IMR-90 (cell line): Measurements from ENCODE around the gene ZMYND11. TPM values are rescaled to one million over a fixed set of nuclear protein-coding genes. Genes with fewer than 3 reads are reported as not detected.

Experiments
- ATAC-seq: fragments of 200-7000 bp; cut with Tn5 transposase; 2 replicates; pipeline ENCODE4 v1.9.1; 2020; ENCODE audit warnings: low read depth, mild to moderate bottlenecking, moderate library complexity
- BruUV-seq: library from RNA; stranded (reverse); fragments of 400-500 nt; replicated peaks from 2 replicates; lab custom pipeline; 2021; lab: Mats Ljungman, UMichigan
- CTCF ChIA-PET: fragments of 300-600 bp; formaldehyde crosslinking; extraction: SDS; loops from one replicate; lab custom pipeline; 2021; ENCODE audit warnings: antibody characterized with exemption; lab: Yijun Ruan, JAX
- POLR2A ChIA-PET: fragments of 300-600 bp; sonication (Branson Sonifier 250); formaldehyde crosslinking; loops from one replicate; lab custom pipeline; 2022; ENCODE audit warnings: antibody characterized with exemption; ENCODE audit not compliant: unreplicated experiment; lab: Charles Lee
- DNase-seq: peaks from one replicate; pipeline ENCODE4 v3.0.0; 2013
- H2AFZ ChIP-seq: replicated peaks from 2 replicates; pipeline ENCODE3; 2013; ENCODE audit warnings: low read length, mild to moderate bottlenecking; ENCODE audit not compliant: poor library complexity
- H2AK5ac ChIP-seq: 2 replicates; pipeline ENCODE4 v1.6.1; 2013; ENCODE audit warnings: low read depth, low read length, inconsistent platforms
- H2AK9ac ChIP-seq: replicated peaks from 2 replicates; pipeline ENCODE3; 2013; ENCODE audit warnings: mild to moderate bottlenecking, low read depth, low read length, moderate library complexity; ENCODE audit not compliant: poor library complexity
- H2BK120ac ChIP-seq: 2 replicates; pipeline ENCODE4 v1.6.1; 2013; ENCODE audit warnings: low read depth, low read length, inconsistent platforms
- H2BK15ac ChIP-seq: 3 replicates; pipeline ENCODE4 v1.6.1; 2013; ENCODE audit warnings: low read depth, low read length, inconsistent platforms
- H2BK20ac ChIP-seq: 2 replicates; pipeline ENCODE4 v1.6.1; 2013; ENCODE audit warnings: low read depth, mild to moderate bottlenecking, inconsistent platforms, low read length, moderate library complexity
- H2BK5ac ChIP-seq: 2 replicates; pipeline ENCODE4 v1.6.1; 2013; ENCODE audit warnings: mild to moderate bottlenecking, low read depth, low read length, inconsistent platforms; ENCODE audit not compliant: poor library complexity, severe bottlenecking
- H3K14ac ChIP-seq: replicated peaks from 2 replicates; pipeline ENCODE4 v1.6.1; 2013; ENCODE audit warnings: low read depth, low read length, inconsistent platforms
- H3K18ac ChIP-seq: 2 replicates; pipeline ENCODE4 v1.6.1; 2013; ENCODE audit warnings: low read depth, low read length, control low read depth
- H3K23ac ChIP-seq: 2 replicates; pipeline ENCODE4 v1.6.1; 2013; ENCODE audit warnings: low read depth, low read length, inconsistent platforms
- H3K27ac ChIP-seq: 2 replicates; pipeline ENCODE4 v1.5.1; 2013; ENCODE audit warnings: mild to moderate bottlenecking, control low read depth, low read length; ENCODE audit not compliant: insufficient read depth
- H3K27me3 ChIP-seq: 2 replicates; pipeline ENCODE4 v1.6.1; 2013; ENCODE audit warnings: low read length; ENCODE audit not compliant: control insufficient read depth, insufficient read depth
- H3K36me3 ChIP-seq: 2 replicates; pipeline ENCODE4 v1.6.1; 2013; ENCODE audit warnings: low read length, mixed read lengths; ENCODE audit not compliant: control insufficient read depth, insufficient read depth
- H3K4ac ChIP-seq: 2 replicates; pipeline ENCODE4 v1.6.1; 2013; ENCODE audit warnings: low read depth, low read length, inconsistent platforms
- H3K4me1 ChIP-seq: 2 replicates; pipeline ENCODE4 v1.6.1; 2013; ENCODE audit warnings: low read length, mixed read lengths; ENCODE audit not compliant: control insufficient read depth, insufficient read depth
- H3K4me2 ChIP-seq: 2 replicates; pipeline ENCODE4 v1.6.1; 2013; ENCODE audit warnings: low read depth, mild to moderate bottlenecking, control low read depth, low read length, moderate library complexity
- H3K4me3 ChIP-seq: 2 replicates; pipeline ENCODE4 v1.5.1; 2013; ENCODE audit warnings: low read depth, mild to moderate bottlenecking, control low read depth, low read length, moderate library complexity; ENCODE audit not compliant: insufficient read depth
- H3K56ac ChIP-seq: 2 replicates; pipeline ENCODE4 v1.6.1; 2013; ENCODE audit warnings: low read length, inconsistent platforms; ENCODE audit not compliant: insufficient read depth; ENCODE audit errors: extremely low read depth
- H3K79me1 ChIP-seq, 2 experiments: 2 replicates each; pipeline ENCODE4 v1.6.1; 2013; ENCODE audit warnings: low read length in 2 of 2, inconsistent platforms in 1 of 2, low read depth in 1 of 2
- H3K9ac ChIP-seq: 2 replicates; pipeline ENCODE4 v1.6.1; 2013; ENCODE audit warnings: low read depth, low read length, control low read depth
- H3K9me1 ChIP-seq: 2 replicates; pipeline ENCODE4 v1.6.1; 2013; ENCODE audit warnings: low read length, inconsistent platforms; ENCODE audit not compliant: insufficient read depth
- H3K9me3 ChIP-seq: 2 replicates; pipeline ENCODE4 v1.6.1; 2013; ENCODE audit warnings: low read length; ENCODE audit not compliant: control insufficient read depth, insufficient read depth
- H4K20me1 ChIP-seq: 2 replicates; pipeline ENCODE4 v1.6.1; 2013; ENCODE audit warnings: low read length, inconsistent platforms; ENCODE audit not compliant: insufficient read depth
- H4K5ac ChIP-seq: 2 replicates; pipeline ENCODE4 v1.6.1; 2013; ENCODE audit warnings: mild to moderate bottlenecking, low read depth, low read length, control low read depth
- H4K8ac ChIP-seq, 2 experiments: 2 replicates each; pipeline ENCODE4 v1.6.1; 2013; ENCODE audit warnings: low read depth in 2 of 2, low read length in 2 of 2, control low read depth in 1 of 2, inconsistent platforms in 1 of 2
- H4K91ac ChIP-seq: 2 replicates; pipeline ENCODE4 v1.6.1; 2013; ENCODE audit warnings: low read depth, low read length, inconsistent platforms; ENCODE audit not compliant: insufficient read depth
- BHLHE40 ChIP-seq: fragments of 150-350 bp; IDR thresholded peaks from 2 replicates; pipeline ENCODE4 v1.6.1; 2016; ENCODE audit warnings: mild to moderate bottlenecking, low read depth, low read length
- CEBPB ChIP-seq: IDR thresholded peaks from 2 replicates; pipeline ENCODE4 v1.6.1; 2012; ENCODE audit warnings: low read depth, low read length, improper control_type of control experiment
- CHD1 ChIP-seq: IDR thresholded peaks from 2 replicates; pipeline ENCODE4 v1.6.1; 2012; ENCODE audit warnings: low read depth, low read length, improper control_type of control experiment
- FOS ChIP-seq: fragments of 150-350 bp; IDR thresholded peaks from 2 replicates; pipeline ENCODE4 v1.6.1; 2016; ENCODE audit warnings: low read depth, low read length
- MAFK ChIP-seq: IDR thresholded peaks from 2 replicates; pipeline ENCODE4 v1.6.1; 2012; ENCODE audit warnings: low read depth, low read length, improper control_type of control experiment
- MAZ ChIP-seq: IDR thresholded peaks from 2 replicates; pipeline ENCODE4 v1.6.1; 2012; ENCODE audit warnings: low read depth, mild to moderate bottlenecking, low read length, improper control_type of control experiment, moderate library complexity, borderline replicate concordance
- POLR2A ChIP-seq: IDR thresholded peaks from 2 replicates; pipeline ENCODE4 v1.6.1; 2012; ENCODE audit warnings: mild to moderate bottlenecking, low read depth, low read length
- RCOR1 ChIP-seq: IDR thresholded peaks from 2 replicates; pipeline ENCODE4 v1.6.1; 2012; ENCODE audit warnings: mild to moderate bottlenecking, low read length, improper control_type of control experiment; ENCODE audit not compliant: insufficient replicate concordance
- RFX5 ChIP-seq: IDR thresholded peaks from 2 replicates; pipeline ENCODE4 v1.8.0; 2012; ENCODE audit warnings: low read depth, mild to moderate bottlenecking, low read length, moderate library complexity
- SMC3 ChIP-seq: fragments of 150-350 bp; IDR thresholded peaks from 2 replicates; pipeline ENCODE4 v1.6.1; 2016; ENCODE audit warnings: low read depth, mild to moderate bottlenecking, antibody characterized with exemption, low read length, moderate library complexity
- WGBS, 2 experiments: methylation state at CpG; one replicate each; pipeline versions ENCODE4 v1.1.5 to v1.1.7; 2013; ENCODE audit warnings: missing lambda C conversion rate in 2 of 2; ENCODE audit not compliant: insufficient read length in 1 of 2; ENCODE audit errors: extremely low coverage in 2 of 2; 5-methylcytosine and 5-hydroxymethylcytosine counted together
- dilution Hi-C: fragments of 300-500 bp; cut with HindIII; formaldehyde crosslinking; loops from one replicate; pipeline ENCODE4 v1.14.3; 2018; ENCODE audit warnings: low sequenced_read_pairs; ENCODE audit not compliant: unreplicated experiment
- in situ Hi-C: fragments of 300-500 bp; cut with MboI; formaldehyde crosslinking; loops from 3 replicates; pipeline ENCODE4 v1.14.3; 2019; ENCODE audit warnings: low sequenced_read_pairs, inconsistent platforms, mixed read lengths
- intact Hi-C: fragments of 100-400 bp; cut with micrococcal nuclease; formaldehyde crosslinking; loops from 2 replicates; pipeline ENCODE4 v1.10.0; 2022
- polyA plus RNA-seq, 3 experiments: library from polyadenylated mRNA; depleted of rRNA; stranded (reverse); fragments of >200 nt; gene quantifications; 2 replicates each; pipeline ENCODE4 v1.2.3, GENCODE V29; 2012; ENCODE audit warnings: low replicate concordance in 1 of 3
- total RNA-seq: library from RNA; depleted of rRNA; stranded (reverse); fragments of >200 nt; gene quantifications from 2 replicates; pipeline ENCODE4 v1.2.3, GENCODE V29; 2012
- TF ChIP-seq, protein P1 (sequence below): fragments of 150-350 bp; IDR thresholded peaks from 2 replicates; pipeline ENCODE4 v1.6.1; 2016; ENCODE audit warnings: low read depth, mild to moderate bottlenecking, low read length, moderate library complexity, borderline replicate concordance
- TF ChIP-seq, protein P2 (sequence below): fragments of 150-350 bp; IDR thresholded peaks from 2 replicates; pipeline ENCODE4 v1.6.1; 2017; ENCODE audit warnings: mild to moderate bottlenecking, antibody characterized with exemption, low read length, low read depth
- TF ChIP-seq, protein P3 (sequence below): conservative IDR thresholded peaks from 2 replicates; pipeline ENCODE4 v1.5.1; 2012; ENCODE audit warnings: mild to moderate bottlenecking, low read depth, low read length, improper control_type of control experiment

Gene ZMYND11
- total and polyA plus RNA-seq, 2 of the 4 experiments (the other 2 are of a cell fraction), result 39.5 to 72.2 TPM

DNA sequence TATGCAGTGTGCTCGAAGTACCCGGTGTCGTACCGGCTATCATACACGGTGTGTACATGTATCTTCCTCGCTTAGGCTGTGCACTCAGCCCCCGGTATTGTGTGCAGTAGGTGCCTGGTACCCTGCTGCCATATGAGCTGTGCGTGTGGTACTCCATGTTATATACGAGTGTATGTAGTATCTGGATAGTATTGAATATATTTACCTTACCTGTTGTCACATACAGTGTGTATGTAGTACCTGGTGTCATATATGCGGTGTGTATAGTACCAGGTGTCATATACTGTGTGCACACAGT, 1.2 kb downstream of the ZMYND11 start:
- intact Hi-C loops, result no loop called here
- no peak overlapping the region; the same call in 1 of the 2 replicates for H4K91ac ChIP-seq
- ATAC-seq, result peak; percentile 0; the same call in 1 of the 2 replicates

More for the DNA sequence above, 1.2 kb downstream of the ZMYND11 start:
- no peaks in the 10 kb centered on the region for H3K36me3 ChIP-seq
- H3K27ac ChIP-seq, result peak overlapping the region; percentile 94
- POLR2A ChIA-PET, result no interaction called here
- H4K20me1 ChIP-seq, result peaks cover 50% of the 10 kb centered on the region
- peak overlapping the region; percentile 90 for H2AFZ ChIP-seq
- H3K4me1 ChIP-seq, result peaks cover 14% of the 10 kb centered on the region
- H3K4me2 ChIP-seq, result peak overlapping the region; percentile 81
- in situ Hi-C loops (no loop called here), dilution Hi-C loops (no loop called here)
- DNase-seq, result no peak
- no TSS peak for BruUV-seq
- no peak for TF ChIP-seq MAZ
- no peak for TF ChIP-seq MAFK
- TF ChIP-seq BHLHE40, result no peak
- TF ChIP-seq, protein P1, sequence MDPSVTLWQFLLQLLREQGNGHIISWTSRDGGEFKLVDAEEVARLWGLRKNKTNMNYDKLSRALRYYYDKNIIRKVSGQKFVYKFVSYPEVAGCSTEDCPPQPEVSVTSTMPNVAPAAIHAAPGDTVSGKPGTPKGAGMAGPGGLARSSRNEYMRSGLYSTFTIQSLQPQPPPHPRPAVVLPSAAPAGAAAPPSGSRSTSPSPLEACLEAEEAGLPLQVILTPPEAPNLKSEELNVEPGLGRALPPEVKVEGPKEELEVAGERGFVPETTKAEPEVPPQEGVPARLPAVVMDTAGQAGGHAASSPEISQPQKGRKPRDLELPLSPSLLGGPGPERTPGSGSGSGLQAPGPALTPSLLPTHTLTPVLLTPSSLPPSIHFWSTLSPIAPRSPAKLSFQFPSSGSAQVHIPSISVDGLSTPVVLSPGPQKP, result no peak
- TF ChIP-seq, protein P2, sequence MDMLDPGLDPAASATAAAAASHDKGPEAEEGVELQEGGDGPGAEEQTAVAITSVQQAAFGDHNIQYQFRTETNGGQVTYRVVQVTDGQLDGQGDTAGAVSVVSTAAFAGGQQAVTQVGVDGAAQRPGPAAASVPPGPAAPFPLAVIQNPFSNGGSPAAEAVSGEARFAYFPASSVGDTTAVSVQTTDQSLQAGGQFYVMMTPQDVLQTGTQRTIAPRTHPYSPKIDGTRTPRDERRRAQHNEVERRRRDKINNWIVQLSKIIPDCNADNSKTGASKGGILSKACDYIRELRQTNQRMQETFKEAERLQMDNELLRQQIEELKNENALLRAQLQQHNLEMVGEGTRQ, result no peak
- no peak for TF ChIP-seq RCOR1
- TF ChIP-seq SMC3, result no peak
- TF ChIP-seq, protein P3, sequence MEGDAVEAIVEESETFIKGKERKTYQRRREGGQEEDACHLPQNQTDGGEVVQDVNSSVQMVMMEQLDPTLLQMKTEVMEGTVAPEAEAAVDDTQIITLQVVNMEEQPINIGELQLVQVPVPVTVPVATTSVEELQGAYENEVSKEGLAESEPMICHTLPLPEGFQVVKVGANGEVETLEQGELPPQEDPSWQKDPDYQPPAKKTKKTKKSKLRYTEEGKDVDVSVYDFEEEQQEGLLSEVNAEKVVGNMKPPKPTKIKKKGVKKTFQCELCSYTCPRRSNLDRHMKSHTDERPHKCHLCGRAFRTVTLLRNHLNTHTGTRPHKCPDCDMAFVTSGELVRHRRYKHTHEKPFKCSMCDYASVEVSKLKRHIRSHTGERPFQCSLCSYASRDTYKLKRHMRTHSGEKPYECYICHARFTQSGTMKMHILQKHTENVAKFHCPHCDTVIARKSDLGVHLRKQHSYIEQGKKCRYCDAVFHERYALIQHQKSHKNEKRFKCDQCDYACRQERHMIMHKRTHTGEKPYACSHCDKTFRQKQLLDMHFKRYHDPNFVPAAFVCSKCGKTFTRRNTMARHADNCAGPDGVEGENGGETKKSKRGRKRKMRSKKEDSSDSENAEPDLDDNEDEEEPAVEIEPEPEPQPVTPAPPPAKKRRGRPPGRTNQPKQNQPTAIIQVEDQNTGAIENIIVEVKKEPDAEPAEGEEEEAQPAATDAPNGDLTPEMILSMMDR, result no peak
- TF ChIP-seq RFX5, result no peak
- TF ChIP-seq CEBPB, result no peak
- no peak for TF ChIP-seq POLR2A
- TF ChIP-seq CHD1, result no peak
- no peak for TF ChIP-seq FOS
- no peaks in the 10 kb centered on the region for H3K9me3 ChIP-seq
- H2BK5ac ChIP-seq, result peak overlapping the region; percentile 99
- H3K18ac ChIP-seq, result peak overlapping the region; percentile 19; the same call in 1 of the 2 replicates
- peak overlapping the region; percentile 2 to 41; a peak in 2 of 4 replicates for H4K8ac ChIP-seq
- peak overlapping the region; percentile 92 for H2AK9ac ChIP-seq
- H2BK120ac ChIP-seq, result no peak overlapping the region
- H3K14ac ChIP-seq, result peak overlapping the region; percentile 92
- H3K9ac ChIP-seq, result peak overlapping the region; percentile 98
- peaks cover 17 to 53% of the 10 kb centered on the region in 2 experiments for H3K79me1 ChIP-seq
- peak overlapping the region; percentile 90 for H3K4ac ChIP-seq
- H3K56ac ChIP-seq, result 0 out of 2 replicates have a peak overlapping the region, but pooled peaks have one; percentile 36
- H3K23ac ChIP-seq, result peak overlapping the region; percentile 99
- H4K5ac ChIP-seq, result peak overlapping the region; percentile 26; the same call in 1 of the 2 replicates
- peak overlapping the region; percentile 72 for H3K4me3 ChIP-seq
- no peaks in the 10 kb centered on the region for H3K27me3 ChIP-seq
- 0% methylated on average over 3 of the region's 10 CpGs; no CpG with 5 or more reads in 1 of the 2 experiments for WGBS, 2 experiments
- H2BK15ac ChIP-seq, result 0 out of 3 replicates have a peak overlapping the region, but pooled peaks have one; percentile 54
- peaks cover 10% of the 10 kb centered on the region for H3K9me1 ChIP-seq
- CTCF ChIA-PET, result interaction anchor here (0.6 kb wide), 1 partner anchor 442 kb away, joined by 3 read pairs; no protein-coding TSS in a partner anchor
- peak overlapping the region; percentile 67 for H2AK5ac ChIP-seq
- H2BK20ac ChIP-seq, result no peak overlapping the region
